Hepatocyte (in vitro differentiated cells): Measurements from ENCODE around the gene HTR4.

ENCODE experiments used
- EZH2phosphoT487 ChIP-seq: fragments of 200-600 bp; sonication (generic); IDR thresholded peaks from one replicate; pipeline ENCODE4 v1.6.1; 2018; ENCODE audit warnings: antibody characterized with exemption, mild to moderate bottlenecking, low read depth, moderate library complexity; ENCODE audit not compliant: unreplicated experiment, severe bottlenecking
- TF ChIP-seq, protein P1 (sequence below): fragments of 200-600 bp; sonication (generic); IDR thresholded peaks from 2 replicates; pipeline ENCODE4 v1.5.1; 2016; ENCODE audit warnings: antibody characterized with exemption, mild to moderate bottlenecking; ENCODE audit not compliant: poor library complexity

DNA sequence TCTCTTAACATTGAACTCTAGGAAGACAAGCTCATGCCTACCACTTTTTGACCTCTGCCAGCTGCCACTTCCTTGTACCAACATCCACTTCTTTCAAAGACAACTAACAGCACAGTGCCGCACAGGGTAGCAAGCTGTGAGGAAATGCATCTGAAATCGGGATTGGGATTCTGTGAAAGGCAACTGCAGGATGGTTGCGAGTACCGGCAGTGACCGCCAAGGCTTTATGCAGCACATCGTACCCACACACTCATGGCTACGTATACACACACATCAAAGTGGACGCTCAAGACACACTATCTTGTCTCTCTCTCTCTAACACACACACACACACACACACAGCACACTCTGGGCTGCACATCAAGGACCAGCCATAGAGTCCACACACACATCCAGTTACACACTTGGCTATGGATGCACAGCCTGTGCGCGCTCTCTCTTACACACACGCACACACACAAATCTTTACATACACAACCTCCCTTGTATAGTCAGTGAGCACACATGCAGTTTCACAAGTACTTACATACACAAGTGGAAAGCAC, 964 bp downstream of the HTR4 start:
- TF ChIP-seq, protein P1, sequence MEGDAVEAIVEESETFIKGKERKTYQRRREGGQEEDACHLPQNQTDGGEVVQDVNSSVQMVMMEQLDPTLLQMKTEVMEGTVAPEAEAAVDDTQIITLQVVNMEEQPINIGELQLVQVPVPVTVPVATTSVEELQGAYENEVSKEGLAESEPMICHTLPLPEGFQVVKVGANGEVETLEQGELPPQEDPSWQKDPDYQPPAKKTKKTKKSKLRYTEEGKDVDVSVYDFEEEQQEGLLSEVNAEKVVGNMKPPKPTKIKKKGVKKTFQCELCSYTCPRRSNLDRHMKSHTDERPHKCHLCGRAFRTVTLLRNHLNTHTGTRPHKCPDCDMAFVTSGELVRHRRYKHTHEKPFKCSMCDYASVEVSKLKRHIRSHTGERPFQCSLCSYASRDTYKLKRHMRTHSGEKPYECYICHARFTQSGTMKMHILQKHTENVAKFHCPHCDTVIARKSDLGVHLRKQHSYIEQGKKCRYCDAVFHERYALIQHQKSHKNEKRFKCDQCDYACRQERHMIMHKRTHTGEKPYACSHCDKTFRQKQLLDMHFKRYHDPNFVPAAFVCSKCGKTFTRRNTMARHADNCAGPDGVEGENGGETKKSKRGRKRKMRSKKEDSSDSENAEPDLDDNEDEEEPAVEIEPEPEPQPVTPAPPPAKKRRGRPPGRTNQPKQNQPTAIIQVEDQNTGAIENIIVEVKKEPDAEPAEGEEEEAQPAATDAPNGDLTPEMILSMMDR = no peak
- no peak for TF ChIP-seq EZH2phosphoT487
